ENCODE measurements around the gene STX7. TPM values are rescaled to one million over a fixed set of nuclear protein-coding genes. Genes with fewer than 3 reads are reported as not detected.
A peak's percentile ranks its signal among the peaks of the same experiment; 100 is the strongest.
"Not testable (repeated sequence)": the region's sequence is repeated elsewhere in the genome, so short reads cannot be mapped to it uniquely, and the experiment has no call there.

STX7 gene
- total RNA-seq, 1 donor from 2014 or later: 30.0 TPM

DNA sequence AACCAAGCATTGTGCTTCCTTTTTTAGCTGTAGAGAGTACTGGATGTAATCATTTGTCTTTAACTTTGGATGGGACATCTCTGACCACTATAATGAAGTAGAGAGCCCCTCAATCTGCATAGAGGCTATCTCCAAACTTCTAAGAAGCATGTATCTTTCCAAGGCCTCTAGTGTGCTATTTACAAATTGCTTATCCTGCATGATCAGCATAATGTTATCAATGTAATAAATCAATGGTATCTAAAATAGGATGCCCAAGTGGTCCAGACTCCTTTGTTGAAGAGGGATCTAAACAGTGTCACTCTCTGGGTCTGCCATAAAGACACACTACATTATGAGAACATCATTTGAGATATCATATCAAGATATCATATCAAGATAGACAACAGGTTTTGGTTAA, 31.9 kb upstream of the STX7 start:
- H3K4me1 Mint-ChIP-seq: no peaks in the 10 kb centered on the region
- TF ChIP-seq, protein P1, sequence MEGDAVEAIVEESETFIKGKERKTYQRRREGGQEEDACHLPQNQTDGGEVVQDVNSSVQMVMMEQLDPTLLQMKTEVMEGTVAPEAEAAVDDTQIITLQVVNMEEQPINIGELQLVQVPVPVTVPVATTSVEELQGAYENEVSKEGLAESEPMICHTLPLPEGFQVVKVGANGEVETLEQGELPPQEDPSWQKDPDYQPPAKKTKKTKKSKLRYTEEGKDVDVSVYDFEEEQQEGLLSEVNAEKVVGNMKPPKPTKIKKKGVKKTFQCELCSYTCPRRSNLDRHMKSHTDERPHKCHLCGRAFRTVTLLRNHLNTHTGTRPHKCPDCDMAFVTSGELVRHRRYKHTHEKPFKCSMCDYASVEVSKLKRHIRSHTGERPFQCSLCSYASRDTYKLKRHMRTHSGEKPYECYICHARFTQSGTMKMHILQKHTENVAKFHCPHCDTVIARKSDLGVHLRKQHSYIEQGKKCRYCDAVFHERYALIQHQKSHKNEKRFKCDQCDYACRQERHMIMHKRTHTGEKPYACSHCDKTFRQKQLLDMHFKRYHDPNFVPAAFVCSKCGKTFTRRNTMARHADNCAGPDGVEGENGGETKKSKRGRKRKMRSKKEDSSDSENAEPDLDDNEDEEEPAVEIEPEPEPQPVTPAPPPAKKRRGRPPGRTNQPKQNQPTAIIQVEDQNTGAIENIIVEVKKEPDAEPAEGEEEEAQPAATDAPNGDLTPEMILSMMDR (conservative IDR thresholded peaks at IDR 0.05): no peak
- no peak overlapping the region for H3K4me3 Mint-ChIP-seq
- H3K27me3 Mint-ChIP-seq (ENCODE audit: low read depth): no peaks in the 10 kb centered on the region
- no peaks in the 10 kb centered on the region for H3K36me3 Mint-ChIP-seq (ENCODE audit: low read depth)
- H3K9me3 Mint-ChIP-seq: no peaks in the 10 kb centered on the region
- H3K27ac Mint-ChIP-seq (ENCODE audit: unreplicated experiment): no peak overlapping the region
- no peak for DNase-seq (ENCODE audit: low read depth, low spot score)

DNA sequence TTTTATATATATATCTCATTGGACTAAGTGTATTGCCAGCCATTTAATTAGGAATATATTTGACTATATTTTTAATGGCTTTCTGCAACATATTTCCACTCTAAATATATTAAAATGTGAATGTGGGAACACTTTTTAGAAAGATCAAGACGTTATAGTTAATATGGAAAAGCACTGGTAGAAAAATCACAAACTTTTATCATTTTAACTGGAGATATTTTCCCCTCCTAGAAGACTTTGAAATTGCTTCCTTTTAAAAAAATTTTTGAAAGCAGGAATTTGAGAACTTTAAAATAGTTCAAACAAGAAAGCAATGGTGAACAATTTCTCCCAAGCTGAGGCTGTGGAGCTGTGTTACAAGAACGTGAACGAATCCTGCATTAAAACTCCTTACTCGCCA, 25.1 kb upstream of the STX7 start, which contains the start of gene TAAR9:
TSS of gene TAAR9 (plus strand) at position 301 of the 400 bp plus-strand sequence. CDS start at position 314, 13 bp downstream.
- Mint-ChIP-seq H3K27ac (ENCODE audit: unreplicated experiment) (no peak within 1 kb of the TSS), H3K27me3 (ENCODE audit: low read depth) (no peaks in the 10 kb centered on the region), H3K36me3 (ENCODE audit: low read depth) (peaks cover 12% of the 10 kb centered on the region), H3K9me3 (peaks cover 11% of the 10 kb centered on the region), H3K4me3 (no peak within 1 kb of the TSS), H3K4me1 (no peaks in the 10 kb centered on the region)
- no peak for DNase-seq (ENCODE audit: low read depth, low spot score)
- TF ChIP-seq, protein P1 (conservative IDR thresholded peaks at IDR 0.05): no peak

DNA sequence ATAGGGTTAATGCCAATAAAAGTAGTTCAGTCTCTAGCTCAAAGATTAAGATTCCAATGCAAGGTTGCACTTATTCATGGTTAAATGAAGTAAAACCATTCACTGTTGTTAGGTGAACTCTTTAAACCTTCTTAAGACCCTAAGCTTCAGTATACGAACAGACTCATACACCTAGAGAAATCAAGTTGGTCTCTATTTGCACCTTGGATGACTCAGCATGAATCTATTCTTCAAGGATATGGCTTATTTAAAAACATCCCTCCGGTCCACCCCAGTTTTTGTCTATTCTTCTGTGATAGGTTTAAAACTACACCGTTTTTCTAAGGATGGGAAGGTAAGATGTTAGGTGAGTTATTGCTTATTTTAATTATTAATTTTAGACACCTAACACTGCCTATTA, 24.2 kb upstream of the STX7 start:
- TF ChIP-seq, protein P1 (conservative IDR thresholded peaks at IDR 0.05): no peak
- H3K4me3 Mint-ChIP-seq: no peak overlapping the region

DNA sequence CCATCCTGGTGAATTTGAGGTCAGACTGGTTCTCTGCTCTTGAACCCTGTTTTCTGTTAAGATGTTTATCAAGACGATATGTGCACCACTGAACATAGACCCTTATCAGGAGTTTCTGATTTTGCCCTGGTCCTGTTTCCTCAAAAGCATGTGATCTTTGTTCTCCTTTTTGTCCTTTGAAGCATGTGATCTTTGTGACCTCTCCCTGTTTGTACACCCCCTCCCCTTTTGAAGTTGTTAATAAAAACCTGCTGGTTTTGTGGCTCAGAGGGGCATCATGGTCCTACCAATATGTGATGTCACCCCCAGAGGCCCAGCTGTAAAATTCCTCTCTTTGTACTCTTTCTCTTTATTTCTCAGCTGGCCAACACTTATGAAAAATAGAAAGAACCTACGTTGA, 21.6 kb upstream of the STX7 start:
- Mint-ChIP-seq H3K36me3 (ENCODE audit: low read depth) (peaks cover 12% of the 10 kb centered on the region), H3K9me3 (peaks cover 20% of the 10 kb centered on the region)
- not testable (repeated sequence) for H3K4me1 Mint-ChIP-seq; H3K4me3 Mint-ChIP-seq; H3K27ac Mint-ChIP-seq (ENCODE audit: unreplicated experiment); DNase-seq (ENCODE audit: low read depth, low spot score); H3K27me3 Mint-ChIP-seq (ENCODE audit: low read depth)

More for the DNA sequence above, 24.2 kb upstream of the STX7 start:
- DNase-seq (ENCODE audit: low read depth, low spot score): no peak
- H3K36me3 Mint-ChIP-seq (ENCODE audit: low read depth): peaks cover 12% of the 10 kb centered on the region
- H3K27me3 Mint-ChIP-seq (ENCODE audit: low read depth): no peaks in the 10 kb centered on the region
- H3K9me3 Mint-ChIP-seq: peaks cover 11% of the 10 kb centered on the region
- H3K27ac Mint-ChIP-seq (ENCODE audit: unreplicated experiment): no peak overlapping the region
- H3K4me1 Mint-ChIP-seq: no peaks in the 10 kb centered on the region

DNA sequence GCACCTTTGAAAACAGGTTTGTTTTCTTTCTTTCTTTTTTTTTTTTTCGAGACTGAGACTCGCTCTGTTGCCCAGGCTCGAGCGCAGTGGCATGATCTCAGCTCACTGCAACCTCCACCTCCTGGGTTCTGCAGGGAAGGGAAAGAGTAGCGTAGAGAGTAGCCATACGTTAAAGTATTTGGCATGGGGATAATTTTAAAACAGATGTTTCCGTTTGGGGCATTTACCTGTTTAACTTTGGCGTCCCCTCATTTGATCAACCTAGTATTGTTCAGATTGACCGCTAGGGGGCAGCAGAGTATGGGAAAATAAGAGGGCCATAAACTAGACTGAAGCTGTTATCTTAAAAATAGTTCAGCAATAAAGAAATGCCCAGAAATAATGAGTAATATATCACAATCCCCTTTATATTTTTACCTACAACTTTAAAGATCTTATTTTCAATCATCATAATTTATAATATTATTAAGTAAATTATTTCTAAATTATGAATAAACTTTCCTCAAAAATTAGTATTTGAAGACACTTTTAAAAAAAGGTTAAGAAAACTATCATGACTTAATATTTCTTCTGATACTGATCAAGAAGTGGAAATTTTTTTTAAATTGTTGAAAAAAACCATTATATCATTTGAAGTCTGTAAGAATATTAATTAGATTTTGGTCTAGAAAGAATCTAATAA, 17.5 kb upstream of the STX7 start:
- peaks cover 9% of the 10 kb centered on the region for H3K36me3 Mint-ChIP-seq (ENCODE audit: low read depth)
- no peak overlapping the region for H3K27ac Mint-ChIP-seq (ENCODE audit: unreplicated experiment)
- H3K27me3 Mint-ChIP-seq (ENCODE audit: low read depth): peaks cover 5% of the 10 kb centered on the region
- H3K4me3 Mint-ChIP-seq: peak overlapping the region; percentile 4
- peaks cover 16% of the 10 kb centered on the region for H3K9me3 Mint-ChIP-seq
- H3K4me1 Mint-ChIP-seq: peaks cover 9% of the 10 kb centered on the region
- peak; percentile 74 for DNase-seq (ENCODE audit: low read depth, low spot score)
- TF ChIP-seq, protein P1 (conservative IDR thresholded peaks at IDR 0.05): peak; percentile 94

DNA sequence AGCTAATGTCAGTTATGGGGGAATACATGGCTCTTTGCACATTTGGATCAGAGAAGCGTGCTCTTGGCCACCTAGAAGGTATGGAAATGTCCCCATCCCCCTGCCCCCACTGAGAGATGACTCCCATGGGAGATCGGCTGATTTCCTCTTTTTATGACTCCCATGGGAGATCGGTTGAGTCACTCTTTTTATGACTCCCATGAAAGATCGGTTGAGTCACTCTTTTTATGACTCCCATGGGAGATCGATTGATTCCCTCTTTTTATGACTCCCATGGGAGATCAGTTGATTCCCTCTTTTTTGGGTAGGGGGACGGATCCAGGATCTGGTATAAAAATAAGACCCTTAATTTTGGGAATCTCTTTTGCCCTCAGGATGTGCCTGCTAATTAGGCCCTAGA, 14.9 kb upstream of the STX7 start:
- no peak for DNase-seq (ENCODE audit: low read depth, low spot score)
- Mint-ChIP-seq H3K27ac (ENCODE audit: unreplicated experiment) (no peak overlapping the region), H3K4me3 (no peak overlapping the region), H3K27me3 (ENCODE audit: low read depth) (peaks cover 5% of the 10 kb centered on the region), H3K9me3 (peaks cover 14% of the 10 kb centered on the region), H3K36me3 (ENCODE audit: low read depth) (no peaks in the 10 kb centered on the region), H3K4me1 (peaks cover 9% of the 10 kb centered on the region)
- TF ChIP-seq, protein P1 (conservative IDR thresholded peaks at IDR 0.05): no peak
